ENCODE measurements around the gene CELA3A.

The CELA3A gene

DNA sequence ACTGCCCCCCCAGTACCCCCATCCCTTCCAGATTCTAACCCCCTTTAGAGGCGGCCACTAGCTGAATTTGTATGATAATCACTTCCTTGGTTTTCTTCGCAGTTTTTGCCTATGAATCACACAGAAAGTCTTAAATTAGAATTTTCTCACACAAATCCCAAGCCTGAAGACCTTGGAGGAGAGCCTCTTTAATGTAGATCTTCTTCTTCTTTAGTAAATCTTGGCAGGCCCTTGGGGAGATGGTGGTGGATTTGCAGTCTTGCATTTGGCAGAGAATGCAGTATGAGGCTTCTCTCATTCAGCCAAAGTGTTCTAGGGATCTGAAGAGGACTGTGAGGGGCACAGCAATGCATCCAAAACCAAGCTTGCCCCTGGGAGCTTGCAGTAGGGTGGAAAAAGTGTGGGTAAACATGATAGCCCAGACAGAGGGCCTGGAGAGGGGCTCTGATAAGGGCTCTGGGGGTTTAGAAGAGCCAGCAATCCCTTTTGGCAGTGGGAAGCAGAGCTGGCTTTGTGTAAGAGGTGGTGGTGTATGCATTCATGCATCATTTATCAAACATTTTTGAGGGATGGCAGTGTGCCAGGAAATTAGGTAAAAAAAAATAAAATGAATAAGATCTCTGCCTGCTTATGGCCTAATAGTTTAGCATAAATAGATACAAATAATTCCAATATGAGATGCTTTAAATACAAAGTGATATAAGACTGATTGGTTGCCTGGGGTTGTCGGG, 43.4 kb downstream of the CELA3A start:
- peak; percentile 79 for DNase-seq (ENCODE audit: low read depth)
- no peak for TF ChIP-seq CTCF (conservative IDR thresholded peaks at IDR 0.05; ENCODE audit: control insufficient read depth, insufficient read depth, low read depth, low read length)
- no peak overlapping the region for H3K4me3 ChIP-seq (ENCODE audit: control insufficient read depth, low read depth, low read length)

- H3K4me3 ChIP-seq (ENCODE audit: control insufficient read depth, low read depth, low read length), result no peak overlapping the region
- DNase-seq (ENCODE audit: low read depth), result peak; percentile 74
- TF ChIP-seq CTCF (conservative IDR thresholded peaks at IDR 0.05; ENCODE audit: control insufficient read depth, insufficient read depth, low read depth, low read length), result no peak
Measured at GRCh38 chr1:22045604-22046228, 44.3 kb downstream of the CELA3A start.

- TF ChIP-seq CTCF (conservative IDR thresholded peaks at IDR 0.05; ENCODE audit: control insufficient read depth, insufficient read depth, low read depth, low read length), result no peak
- peak; percentile 63 for DNase-seq (ENCODE audit: low read depth)
- no peak overlapping the region for H3K4me3 ChIP-seq (ENCODE audit: control insufficient read depth, low read depth, low read length)
Measured at GRCh38 chr1:22048351-22049192, 47.1 kb downstream of the CELA3A start.

GRCh38 chr1:22050330-22050729, 48.9 kb downstream of the CELA3A start:
- H3K4me3 ChIP-seq (ENCODE audit: control insufficient read depth, low read depth, low read length), result no peak overlapping the region
- DNase-seq (ENCODE audit: low read depth), result no peak
- no peak for TF ChIP-seq CTCF (conservative IDR thresholded peaks at IDR 0.05; ENCODE audit: control insufficient read depth, insufficient read depth, low read depth, low read length)

GRCh38 chr1:22051607-22052114, 50.2 kb downstream of the CELA3A start:
- H3K4me3 ChIP-seq (ENCODE audit: control insufficient read depth, low read depth, low read length), result no peak overlapping the region
- DNase-seq (ENCODE audit: low read depth), result no peak
- no peak for TF ChIP-seq CTCF (conservative IDR thresholded peaks at IDR 0.05; ENCODE audit: control insufficient read depth, insufficient read depth, low read depth, low read length)

GRCh38 chr1:22052115-22053016, 50.9 kb downstream of the CELA3A start, which contains the start of gene CDC42:
TSS of gene CDC42 (plus strand) at chr1:22052709. CDS start at chr1:22078479, 25,770 bp downstream.
- DNase-seq (ENCODE audit: low read depth), result peak; percentile 93
- peak within 1 kb of the TSS; percentile 97 for H3K4me3 ChIP-seq (ENCODE audit: control insufficient read depth, low read depth, low read length)
- TF ChIP-seq CTCF (conservative IDR thresholded peaks at IDR 0.05; ENCODE audit: control insufficient read depth, insufficient read depth, low read depth, low read length), result no peak

All from fibroblast of mammary gland (primary cell).